ENCODE measurements around the gene MUC3A. TPM values are rescaled to one million over a fixed set of nuclear protein-coding genes. Genes with fewer than 3 reads are reported as not detected.

Gene MUC3A
- total and polyA plus RNA-seq, 2 of the 13 experiments (the other 11 are each of a cell fraction or from before 2014, with no cell fraction given) = 0.01 TPM; not detected in 1

GRCh38 chr7:101017064-101017777 is 67.9 kb downstream of the MUC3A start (continued):
- TF ChIP-seq ATF3 (CRISPR knock-in tag; IDR thresholded peaks at IDR 0.05) = peak; percentile 74; the same call in 1 of the 2 replicates
- peak; percentile 41; the same call in 1 of the 2 replicates for TF ChIP-seq SAP130 (CRISPR knock-in tag; IDR thresholded peaks at IDR 0.05; ENCODE audit: low read depth)
- TF ChIP-seq HMG20A (CRISPR knock-in tag; IDR thresholded peaks at IDR 0.05; ENCODE audit: borderline replicate concordance) = peak; percentile 23; the same call in 1 of the 2 replicates
- TF ChIP-seq GABPB1 (CRISPR knock-in tag; IDR thresholded peaks at IDR 0.05) = peak; percentile 84
- no peak for TF ChIP-seq ARNT2 (CRISPR knock-in tag; IDR thresholded peaks at IDR 0.05; ENCODE audit: low read depth)
- TF ChIP-seq ZFP91 (CRISPR knock-in tag; IDR thresholded peaks at IDR 0.05; ENCODE audit: borderline replicate concordance) = peak; percentile 20; the same call in 1 of the 2 replicates
- 0 out of 4 replicates have a peak, but pooled peaks of 1 of the 2 experiments have one; percentile 1 for TF ChIP-seq MAFK (conservative IDR thresholded peaks at IDR 0.05 in 1 of 2, IDR thresholded peaks at IDR 0.05 in 1 of 2; ENCODE audit: low read length in 2 of 2)
- TF ChIP-seq HNF4A (CRISPR knock-in tag; IDR thresholded peaks at IDR 0.05) = no peak
- TF ChIP-seq HNF1B (CRISPR knock-in tag; IDR thresholded peaks at IDR 0.05) = 0 out of 2 replicates have a peak, but pooled peaks have one; percentile 14
- TF ChIP-seq MAFG (CRISPR knock-in tag; IDR thresholded peaks at IDR 0.05) = no peak
- peak; percentile 73 for TF ChIP-seq SKIL (CRISPR knock-in tag; IDR thresholded peaks at IDR 0.05; ENCODE audit: borderline replicate concordance)
- 0 out of 2 replicates have a peak, but pooled peaks have one; percentile 24 for TF ChIP-seq FOSL1 (CRISPR knock-in tag; IDR thresholded peaks at IDR 0.05; ENCODE audit: borderline replicate concordance)
- TF ChIP-seq RARA (CRISPR knock-in tag; IDR thresholded peaks at IDR 0.05) = peak; percentile 62
- TF ChIP-seq RFX3 (CRISPR knock-in tag; IDR thresholded peaks at IDR 0.05) = peak; percentile 64
- no peak for TF ChIP-seq LCORL (IDR thresholded peaks at IDR 0.05)
- TF ChIP-seq LCORL (CRISPR knock-in tag; IDR thresholded peaks at IDR 0.05) = peak; percentile 43; the same call in 1 of the 2 replicates
- no peak for TF ChIP-seq ARID3A (IDR thresholded peaks at IDR 0.05; ENCODE audit: low read depth, low read length)
- peak; percentile 64; the same call in 1 of the 2 replicates for TF ChIP-seq RXRB (CRISPR knock-in tag; IDR thresholded peaks at IDR 0.05; ENCODE audit: borderline replicate concordance)
- TF ChIP-seq HHEX (CRISPR knock-in tag; IDR thresholded peaks at IDR 0.05) = peak; percentile 56; the same call in 1 of the 2 replicates
- no peak for TF ChIP-seq ZNF292 (CRISPR knock-in tag; IDR thresholded peaks at IDR 0.05; ENCODE audit: borderline replicate concordance, low read depth)
- TF ChIP-seq THAP11 (CRISPR knock-in tag; IDR thresholded peaks at IDR 0.05) = peak; percentile 36; the same call in 1 of the 2 replicates
- TF ChIP-seq RFX5 (IDR thresholded peaks at IDR 0.05; ENCODE audit: low read depth, low read length) = peak; percentile 76
- peak; percentile 81 for TF ChIP-seq PPARG (CRISPR knock-in tag; conservative IDR thresholded peaks at IDR 0.05)

All from HepG2 (cell line).